ENCODE data around the gene ACSL5. TPM values are rescaled to one million over a fixed set of nuclear protein-coding genes. Genes with fewer than 3 reads are reported as not detected.

Gene ACSL5
- total and polyA plus RNA-seq, 2 experiments from 2014 or later = not detected

- Histone ChIP-seq H3K36me3 (ENCODE audit: insufficient read depth) (no peaks in the 10 kb centered on the region; the same call in 1 of the 2 replicates), H2AFZ (peak overlapping the region; percentile 100), H3K9me2 (ENCODE audit: insufficient read depth) (no peaks in the 10 kb centered on the region), H3F3A (replicated peaks; ENCODE audit: low read depth) (no peaks in the 10 kb centered on the region), H3K4me3 (peak overlapping the region; percentile 99), H3K4me2 (peak overlapping the region; percentile 84), H3K79me2 (replicated peaks; ENCODE audit: insufficient read depth) (peaks cover 70% of the 10 kb centered on the region), H3K27ac (ENCODE audit: low read depth) (peak overlapping the region; percentile 99), H4K20me1 (replicated peaks; ENCODE audit: insufficient read depth) (peaks cover 8% of the 10 kb centered on the region; the same call in 1 of the 2 replicates), H3K27me3 (ENCODE audit: insufficient read depth) (no peaks in the 10 kb centered on the region), H3K4me1 (ENCODE audit: insufficient read depth) (peaks cover 12% of the 10 kb centered on the region)
- TF ChIP-seq NANOG (IDR thresholded peaks at IDR 0.05; ENCODE audit: borderline replicate concordance) (no peak), EZH2phosphoT487 (IDR thresholded peaks at IDR 0.05; ENCODE audit: unreplicated experiment) (no peak), POLR2AphosphoS5 (IDR thresholded peaks at IDR 0.05; ENCODE audit: low read depth) (no peak), STAT1 (IDR thresholded peaks at IDR 0.05; ENCODE audit: unreplicated experiment) (no peak), ZNF331 (CRISPR knock-in tag; IDR thresholded peaks at IDR 0.05; ENCODE audit: low read depth) (no peak), ZNF114 (CRISPR knock-in tag; IDR thresholded peaks at IDR 0.05) (no peak), EZH2 (IDR thresholded peaks at IDR 0.05; ENCODE audit: low read depth, unreplicated experiment) (no peak), CTCF (conservative IDR thresholded peaks at IDR 0.05; ENCODE audit: low read depth in 2 of 2) (no peak), CREB1 (CRISPR knock-in tag; IDR thresholded peaks at IDR 0.05; ENCODE audit: low read depth) (no peak)
- TF ChIP-seq, protein P1, sequence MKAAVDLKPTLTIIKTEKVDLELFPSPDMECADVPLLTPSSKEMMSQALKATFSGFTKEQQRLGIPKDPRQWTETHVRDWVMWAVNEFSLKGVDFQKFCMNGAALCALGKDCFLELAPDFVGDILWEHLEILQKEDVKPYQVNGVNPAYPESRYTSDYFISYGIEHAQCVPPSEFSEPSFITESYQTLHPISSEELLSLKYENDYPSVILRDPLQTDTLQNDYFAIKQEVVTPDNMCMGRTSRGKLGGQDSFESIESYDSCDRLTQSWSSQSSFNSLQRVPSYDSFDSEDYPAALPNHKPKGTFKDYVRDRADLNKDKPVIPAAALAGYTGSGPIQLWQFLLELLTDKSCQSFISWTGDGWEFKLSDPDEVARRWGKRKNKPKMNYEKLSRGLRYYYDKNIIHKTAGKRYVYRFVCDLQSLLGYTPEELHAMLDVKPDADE (IDR thresholded peaks at IDR 0.05) = no peak
- TF ChIP-seq, protein P2, sequence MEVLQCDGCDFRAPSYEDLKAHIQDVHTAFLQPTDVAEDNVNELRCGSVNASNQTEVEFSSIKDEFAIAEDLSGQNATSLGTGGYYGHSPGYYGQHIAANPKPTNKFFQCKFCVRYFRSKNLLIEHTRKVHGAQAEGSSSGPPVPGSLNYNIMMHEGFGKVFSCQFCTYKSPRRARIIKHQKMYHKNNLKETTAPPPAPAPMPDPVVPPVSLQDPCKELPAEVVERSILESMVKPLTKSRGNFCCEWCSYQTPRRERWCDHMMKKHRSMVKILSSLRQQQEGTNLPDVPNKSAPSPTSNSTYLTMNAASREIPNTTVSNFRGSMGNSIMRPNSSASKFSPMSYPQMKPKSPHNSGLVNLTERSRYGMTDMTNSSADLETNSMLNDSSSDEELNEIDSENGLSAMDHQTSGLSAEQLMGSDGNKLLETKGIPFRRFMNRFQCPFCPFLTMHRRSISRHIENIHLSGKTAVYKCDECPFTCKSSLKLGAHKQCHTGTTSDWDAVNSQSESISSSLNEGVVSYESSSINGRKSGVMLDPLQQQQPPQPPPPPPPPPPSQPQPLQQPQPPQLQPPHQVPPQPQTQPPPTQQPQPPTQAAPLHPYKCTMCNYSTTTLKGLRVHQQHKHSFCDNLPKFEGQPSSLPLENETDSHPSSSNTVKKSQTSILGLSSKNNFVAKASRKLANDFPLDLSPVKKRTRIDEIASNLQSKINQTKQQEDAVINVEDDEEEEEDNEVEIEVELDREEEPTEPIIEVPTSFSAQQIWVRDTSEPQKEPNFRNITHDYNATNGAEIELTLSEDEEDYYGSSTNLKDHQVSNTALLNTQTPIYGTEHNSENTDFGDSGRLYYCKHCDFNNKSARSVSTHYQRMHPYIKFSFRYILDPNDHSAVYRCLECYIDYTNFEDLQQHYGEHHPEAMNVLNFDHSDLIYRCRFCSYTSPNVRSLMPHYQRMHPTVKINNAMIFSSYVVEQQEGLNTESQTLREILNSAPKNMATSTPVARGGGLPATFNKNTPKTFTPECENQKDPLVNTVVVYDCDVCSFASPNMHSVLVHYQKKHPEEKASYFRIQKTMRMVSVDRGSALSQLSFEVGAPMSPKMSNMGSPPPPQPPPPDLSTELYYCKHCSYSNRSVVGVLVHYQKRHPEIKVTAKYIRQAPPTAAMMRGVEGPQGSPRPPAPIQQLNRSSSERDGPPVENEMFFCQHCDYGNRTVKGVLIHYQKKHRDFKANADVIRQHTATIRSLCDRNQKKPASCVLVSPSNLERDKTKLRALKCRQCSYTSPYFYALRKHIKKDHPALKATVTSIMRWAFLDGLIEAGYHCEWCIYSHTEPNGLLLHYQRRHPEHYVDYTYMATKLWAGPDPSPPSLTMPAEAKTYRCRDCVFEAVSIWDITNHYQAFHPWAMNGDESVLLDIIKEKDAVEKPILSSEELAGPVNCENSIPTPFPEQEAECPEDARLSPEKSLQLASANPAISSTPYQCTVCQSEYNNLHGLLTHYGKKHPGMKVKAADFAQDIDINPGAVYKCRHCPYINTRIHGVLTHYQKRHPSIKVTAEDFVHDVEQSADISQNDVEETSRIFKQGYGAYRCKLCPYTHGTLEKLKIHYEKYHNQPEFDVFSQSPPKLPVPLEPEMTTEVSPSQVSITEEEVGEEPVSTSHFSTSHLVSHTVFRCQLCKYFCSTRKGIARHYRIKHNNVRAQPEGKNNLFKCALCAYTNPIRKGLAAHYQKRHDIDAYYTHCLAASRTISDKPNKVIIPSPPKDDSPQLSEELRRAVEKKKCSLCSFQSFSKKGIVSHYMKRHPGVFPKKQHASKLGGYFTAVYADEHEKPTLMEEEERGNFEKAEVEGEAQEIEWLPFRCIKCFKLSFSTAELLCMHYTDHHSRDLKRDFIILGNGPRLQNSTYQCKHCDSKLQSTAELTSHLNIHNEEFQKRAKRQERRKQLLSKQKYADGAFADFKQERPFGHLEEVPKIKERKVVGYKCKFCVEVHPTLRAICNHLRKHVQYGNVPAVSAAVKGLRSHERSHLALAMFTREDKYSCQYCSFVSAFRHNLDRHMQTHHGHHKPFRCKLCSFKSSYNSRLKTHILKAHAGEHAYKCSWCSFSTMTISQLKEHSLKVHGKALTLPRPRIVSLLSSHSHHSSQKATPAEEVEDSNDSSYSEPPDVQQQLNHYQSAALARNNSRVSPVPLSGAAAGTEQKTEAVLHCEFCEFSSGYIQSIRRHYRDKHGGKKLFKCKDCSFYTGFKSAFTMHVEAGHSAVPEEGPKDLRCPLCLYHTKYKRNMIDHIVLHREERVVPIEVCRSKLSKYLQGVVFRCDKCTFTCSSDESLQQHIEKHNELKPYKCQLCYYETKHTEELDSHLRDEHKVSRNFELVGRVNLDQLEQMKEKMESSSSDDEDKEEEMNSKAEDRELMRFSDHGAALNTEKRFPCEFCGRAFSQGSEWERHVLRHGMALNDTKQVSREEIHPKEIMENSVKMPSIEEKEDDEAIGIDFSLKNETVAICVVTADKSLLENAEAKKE (CRISPR knock-in tag; IDR thresholded peaks at IDR 0.05) = no peak
- TF ChIP-seq, protein P3, sequence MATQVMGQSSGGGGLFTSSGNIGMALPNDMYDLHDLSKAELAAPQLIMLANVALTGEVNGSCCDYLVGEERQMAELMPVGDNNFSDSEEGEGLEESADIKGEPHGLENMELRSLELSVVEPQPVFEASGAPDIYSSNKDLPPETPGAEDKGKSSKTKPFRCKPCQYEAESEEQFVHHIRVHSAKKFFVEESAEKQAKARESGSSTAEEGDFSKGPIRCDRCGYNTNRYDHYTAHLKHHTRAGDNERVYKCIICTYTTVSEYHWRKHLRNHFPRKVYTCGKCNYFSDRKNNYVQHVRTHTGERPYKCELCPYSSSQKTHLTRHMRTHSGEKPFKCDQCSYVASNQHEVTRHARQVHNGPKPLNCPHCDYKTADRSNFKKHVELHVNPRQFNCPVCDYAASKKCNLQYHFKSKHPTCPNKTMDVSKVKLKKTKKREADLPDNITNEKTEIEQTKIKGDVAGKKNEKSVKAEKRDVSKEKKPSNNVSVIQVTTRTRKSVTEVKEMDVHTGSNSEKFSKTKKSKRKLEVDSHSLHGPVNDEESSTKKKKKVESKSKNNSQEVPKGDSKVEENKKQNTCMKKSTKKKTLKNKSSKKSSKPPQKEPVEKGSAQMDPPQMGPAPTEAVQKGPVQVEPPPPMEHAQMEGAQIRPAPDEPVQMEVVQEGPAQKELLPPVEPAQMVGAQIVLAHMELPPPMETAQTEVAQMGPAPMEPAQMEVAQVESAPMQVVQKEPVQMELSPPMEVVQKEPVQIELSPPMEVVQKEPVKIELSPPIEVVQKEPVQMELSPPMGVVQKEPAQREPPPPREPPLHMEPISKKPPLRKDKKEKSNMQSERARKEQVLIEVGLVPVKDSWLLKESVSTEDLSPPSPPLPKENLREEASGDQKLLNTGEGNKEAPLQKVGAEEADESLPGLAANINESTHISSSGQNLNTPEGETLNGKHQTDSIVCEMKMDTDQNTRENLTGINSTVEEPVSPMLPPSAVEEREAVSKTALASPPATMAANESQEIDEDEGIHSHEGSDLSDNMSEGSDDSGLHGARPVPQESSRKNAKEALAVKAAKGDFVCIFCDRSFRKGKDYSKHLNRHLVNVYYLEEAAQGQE (IDR thresholded peaks at IDR 0.05; ENCODE audit: unreplicated experiment) = no peak
- H3K4me3 Mint-ChIP-seq = peak overlapping the region; percentile 91
- peaks cover 2% of the 10 kb centered on the region; the same call in 1 of the 3 replicates for H3K9me3 Mint-ChIP-seq
- H3K4me1 Mint-ChIP-seq = peaks cover 13% of the 10 kb centered on the region; the same call in 2 of the 3 replicates
- DNase-seq (ENCODE audit: low spot score) (no peak), ATAC-seq (no peak)
- H3K27me3 Mint-ChIP-seq (ENCODE audit: insufficient read depth, low read depth, poor library complexity) = peaks cover 13% of the 10 kb centered on the region
- H3K27ac Mint-ChIP-seq = peak overlapping the region; percentile 99
- peaks cover 13% of the 10 kb centered on the region for H3K36me3 Mint-ChIP-seq (ENCODE audit: low read depth)
Observed at GRCh38 chr10:112447620-112447928, 73.7 kb downstream of the ACSL5 start.

Measured in GM23338 (cell line).